CD14-positive monocyte (primary cell): ENCODE results near the gene DNAL1. TPM values are rescaled to one million over a fixed set of nuclear protein-coding genes. Genes with fewer than 3 reads are reported as not detected.

Experiments
- DNase-seq, 3 donors: peaks; one replicate each; pipeline ENCODE4 v3.0.0-alpha.2; 2011 to 2022
- H2AFZ ChIP-seq: 2 replicates; pipeline ENCODE4 v1.6.0; 2012; ENCODE audit warnings: mild to moderate bottlenecking, low read depth, low read length, inconsistent platforms; ENCODE audit not compliant: insufficient read depth, poor library complexity, severe bottlenecking
- H3K27ac ChIP-seq, 2 donors: 1 replicate in 1 of 2; 2 replicates in 1 of 2; pipeline ENCODE4 v1.5.1; 2012 to 2013; ENCODE audit warnings: low read length in 2 of 2, control low read depth in 1 of 2, inconsistent platforms in 1 of 2, low read depth in 1 of 2, mild to moderate bottlenecking in 1 of 2
- H3K27me3 ChIP-seq, 2 donors: one replicate each; pipeline versions ENCODE4 v1.6.0 to v1.6.1; 2011 to 2013; ENCODE audit warnings: low read length in 2 of 2; ENCODE audit not compliant: control insufficient read depth in 2 of 2, insufficient read depth in 2 of 2
- H3K36me3 ChIP-seq, 2 donors: replicated peaks in 1 of 2; 1 replicate in 1 of 2; 2 replicates in 1 of 2; pipeline versions ENCODE4 v1.5.1 to v1.6.1; 2012 to 2013; ENCODE audit warnings: low read length in 2 of 2, control low read depth in 1 of 2, inconsistent platforms in 1 of 2, mild to moderate bottlenecking in 1 of 2; ENCODE audit not compliant: insufficient read depth in 2 of 2, control insufficient read depth in 1 of 2
- H3K4me1 ChIP-seq, 2 donors: 1 replicate in 1 of 2; 2 replicates in 1 of 2; pipeline versions ENCODE4 v1.5.1 to v1.6.1; 2012 to 2013; ENCODE audit warnings: low read length in 2 of 2, control low read depth in 1 of 2, inconsistent platforms in 1 of 2, mild to moderate bottlenecking in 1 of 2, moderate library complexity in 1 of 2; ENCODE audit not compliant: insufficient read depth in 2 of 2, control insufficient read depth in 1 of 2
- H3K4me2 ChIP-seq: replicated peaks from 2 replicates; pipeline ENCODE3; 2012; ENCODE audit warnings: low read length, moderate library complexity, mild to moderate bottlenecking; ENCODE audit not compliant: poor library complexity, severe bottlenecking; ENCODE audit errors: extremely low read depth
- H3K4me3 ChIP-seq, 3 experiments: fragments of 200-600 bp in 1 of 3; sonication (generic) in 1 of 3; replicated peaks in 1 of 3; 1 replicate in 2 of 3; 2 replicates in 1 of 3; pipeline ENCODE4 v1.5.1; 2011 to 2013; ENCODE audit warnings: low read length in 3 of 3, mild to moderate bottlenecking in 3 of 3, control low read depth in 2 of 3, low read depth in 2 of 3, inconsistent platforms in 1 of 3, moderate library complexity in 1 of 3
- H3K79me2 ChIP-seq: 2 replicates; pipeline ENCODE4 v1.6.0; 2012; ENCODE audit warnings: mild to moderate bottlenecking, control low read depth, inconsistent platforms, low read length, moderate library complexity; ENCODE audit not compliant: insufficient read depth
- H3K9ac ChIP-seq: 2 replicates; pipeline ENCODE4 v1.6.0; 2017; ENCODE audit warnings: low read length, mild to moderate bottlenecking; ENCODE audit not compliant: insufficient read depth, poor library complexity, severe bottlenecking
- H3K9me3 ChIP-seq, 2 donors: replicated peaks in 1 of 2; 1 replicate in 1 of 2; 2 replicates in 1 of 2; pipeline versions ENCODE4 v1.5.1 to v1.6.1; 2012 to 2013; ENCODE audit warnings: low read length in 2 of 2, control low read depth in 1 of 2; ENCODE audit not compliant: control insufficient read depth in 1 of 2, insufficient read depth in 1 of 2
- H4K20me1 ChIP-seq: 2 replicates; pipeline ENCODE4 v1.6.0; 2012; ENCODE audit warnings: mild to moderate bottlenecking, low read length, control low read depth, moderate library complexity; ENCODE audit not compliant: insufficient read depth
- H3K27ac Mint-ChIP-seq, 7 donors: one replicate each; pipeline ENCODE4 v1.8.0; 2020; ENCODE audit warnings: mild to moderate bottlenecking in 7 of 7, mixed read lengths in 7 of 7, moderate library complexity in 6 of 7, inconsistent platforms in 2 of 7
- H3K27me3 Mint-ChIP-seq, 3 donors: one replicate each; pipeline ENCODE4 v1.8.0; 2021 to 2022; ENCODE audit warnings: low read depth in 3 of 3, mild to moderate bottlenecking in 3 of 3, mixed read lengths in 3 of 3, moderate library complexity in 3 of 3, inconsistent platforms in 1 of 3
- H3K36me3 Mint-ChIP-seq, 2 donors: one replicate each; pipeline ENCODE4 v1.8.0; 2020; ENCODE audit warnings: mixed read lengths in 2 of 2, inconsistent platforms in 1 of 2, mild to moderate bottlenecking in 1 of 2
- H3K4me1 Mint-ChIP-seq: one replicate; pipeline ENCODE4 v1.8.0; 2020; ENCODE audit warnings: mild to moderate bottlenecking, mixed read lengths
- H3K4me3 Mint-ChIP-seq, 2 donors: one replicate each; pipeline ENCODE4 v1.8.0; 2020; ENCODE audit warnings: mild to moderate bottlenecking in 2 of 2, mixed read lengths in 2 of 2, moderate library complexity in 1 of 2
- H3K9me3 Mint-ChIP-seq, 7 donors: one replicate each; pipeline ENCODE4 v1.8.0; 2020 to 2022; ENCODE audit warnings: mixed read lengths in 7 of 7, mild to moderate bottlenecking in 6 of 7, moderate library complexity in 6 of 7, inconsistent platforms in 2 of 7
- WGBS: methylation state at CpG from one replicate; pipeline ENCODE4 v1.1.5; 2013; ENCODE audit warnings: missing lambda C conversion rate; ENCODE audit not compliant: insufficient coverage; 5-methylcytosine and 5-hydroxymethylcytosine counted together
- intact Hi-C, 2 donors: fragments of 100-400 bp; cut with micrococcal nuclease; formaldehyde crosslinking; loops; one replicate each; pipeline versions ENCODE4 v1.15.0 to v1.15.1; 2023
- polyA plus RNA-seq, 3 donors: library from polyadenylated mRNA; depleted of rRNA in 1 of 3; unstranded in 2 of 3; stranded (reverse) in 1 of 3; fragments of 300-500 nt in 2 of 3; fragments of >200 nt in 1 of 3; fragmentation: Illumina TruSeq in 2 of 3; gene quantifications; 1 replicate in 2 of 3; 2 replicates in 1 of 3; pipeline ENCODE4 v1.2.3, GENCODE V29; 2012 to 2021
- TF ChIP-seq, protein P1 (sequence below): fragments of 200-600 bp; IDR thresholded peaks from one replicate; pipeline ENCODE4 v1.8.0; 2022; ENCODE audit warnings: antibody characterized with exemption, mild to moderate bottlenecking

DNAL1 gene
- polyA plus RNA-seq, 3 donors: 0.68 to 3.4 (median 2.0) TPM

DNA sequence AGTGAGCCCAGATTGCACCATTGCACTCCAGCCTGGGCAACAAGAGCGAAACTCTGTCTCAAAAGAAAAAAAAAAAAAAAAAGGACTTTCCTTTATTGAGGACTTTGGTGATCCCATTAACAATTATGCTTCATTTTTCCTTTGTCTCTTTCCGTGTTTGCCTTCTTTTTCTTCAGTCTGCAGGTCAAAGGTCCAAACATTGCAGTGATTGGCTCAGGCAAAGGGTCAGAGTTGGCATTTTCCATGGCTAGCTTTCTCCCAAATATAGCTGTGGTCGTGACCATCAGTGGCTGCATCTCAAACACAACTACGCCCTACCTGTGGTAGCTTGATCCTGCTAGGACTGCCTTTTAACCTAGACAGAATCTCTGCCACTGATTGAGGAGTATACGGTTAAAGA, 7.0 kb upstream of the DNAL1 start:
- TF ChIP-seq, protein P1, sequence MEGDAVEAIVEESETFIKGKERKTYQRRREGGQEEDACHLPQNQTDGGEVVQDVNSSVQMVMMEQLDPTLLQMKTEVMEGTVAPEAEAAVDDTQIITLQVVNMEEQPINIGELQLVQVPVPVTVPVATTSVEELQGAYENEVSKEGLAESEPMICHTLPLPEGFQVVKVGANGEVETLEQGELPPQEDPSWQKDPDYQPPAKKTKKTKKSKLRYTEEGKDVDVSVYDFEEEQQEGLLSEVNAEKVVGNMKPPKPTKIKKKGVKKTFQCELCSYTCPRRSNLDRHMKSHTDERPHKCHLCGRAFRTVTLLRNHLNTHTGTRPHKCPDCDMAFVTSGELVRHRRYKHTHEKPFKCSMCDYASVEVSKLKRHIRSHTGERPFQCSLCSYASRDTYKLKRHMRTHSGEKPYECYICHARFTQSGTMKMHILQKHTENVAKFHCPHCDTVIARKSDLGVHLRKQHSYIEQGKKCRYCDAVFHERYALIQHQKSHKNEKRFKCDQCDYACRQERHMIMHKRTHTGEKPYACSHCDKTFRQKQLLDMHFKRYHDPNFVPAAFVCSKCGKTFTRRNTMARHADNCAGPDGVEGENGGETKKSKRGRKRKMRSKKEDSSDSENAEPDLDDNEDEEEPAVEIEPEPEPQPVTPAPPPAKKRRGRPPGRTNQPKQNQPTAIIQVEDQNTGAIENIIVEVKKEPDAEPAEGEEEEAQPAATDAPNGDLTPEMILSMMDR: no peak
- no peak overlapping the region for H3K4me3 Mint-ChIP-seq
- H3K4me3 ChIP-seq: no peak overlapping the region
- H3K79me2 ChIP-seq: no peaks in the 10 kb centered on the region
- peaks cover 15 to 29% (median 25%) of the 10 kb centered on the region in 3 donors for H3K27me3 Mint-ChIP-seq
- H3K4me1 ChIP-seq: peaks cover 15% of the 10 kb centered on the region in 2 donors
- H3K9me3 Mint-ChIP-seq: peaks cover 0 to 2% (median 0%) of the 10 kb centered on the region in 7 donors
- H3K4me2 ChIP-seq: no peak overlapping the region
- H3K27ac Mint-ChIP-seq: no peak overlapping the region
- no peak overlapping the region for H3K27ac ChIP-seq
- 91% methylated on average over 4 of the region's 5 CpGs for WGBS
- no peaks in the 10 kb centered on the region for H3K36me3 ChIP-seq
- intact Hi-C loops: loop anchor here in 1 of 2 donors (10.0 kb wide), 1 partner anchor 343 kb away; no protein-coding TSS in a partner anchor
- H3K9ac ChIP-seq: no peak overlapping the region
- no peaks in the 10 kb centered on the region for H4K20me1 ChIP-seq
- peaks cover 9% of the 10 kb centered on the region for H3K4me1 Mint-ChIP-seq
- H3K36me3 Mint-ChIP-seq: no peaks in the 10 kb centered on the region
- no peaks in the 10 kb centered on the region for H3K9me3 ChIP-seq
- no peak for DNase-seq
- H2AFZ ChIP-seq: no peak overlapping the region
- H3K27me3 ChIP-seq: peaks cover 0 to 23% of the 10 kb centered on the region in 2 donors

DNA sequence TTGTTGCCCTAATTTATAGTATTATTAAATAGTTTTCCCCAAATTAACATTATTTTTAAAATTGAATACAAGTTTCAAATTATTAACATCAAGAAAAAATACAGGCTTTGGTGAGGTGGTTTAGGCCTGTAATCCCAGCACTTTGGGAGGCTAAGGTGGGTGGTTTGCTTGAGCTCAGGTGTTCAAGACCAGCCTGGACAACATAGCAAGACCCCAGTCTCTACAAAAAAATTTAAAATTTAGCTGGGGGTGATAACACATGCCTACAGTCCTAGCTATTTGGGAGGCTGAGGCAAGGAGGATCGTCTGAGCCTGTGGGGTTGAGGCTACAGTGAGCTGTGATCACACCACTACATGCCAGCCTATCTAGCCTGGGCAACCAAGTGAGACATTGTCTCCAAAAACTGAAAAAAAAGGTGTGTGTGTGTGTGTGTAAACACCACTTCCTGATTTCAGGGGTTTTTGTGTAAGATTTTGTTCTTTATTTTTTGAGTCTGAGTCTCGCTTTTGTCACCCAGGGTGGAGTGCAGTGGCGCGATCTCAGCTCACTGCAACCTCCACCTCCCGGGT, 3.9 kb upstream of the DNAL1 start:
- H3K27ac Mint-ChIP-seq: no peak overlapping the region
- Histone ChIP-seq H3K9me3 (no peaks in the 10 kb centered on the region), H3K4me2 (no peak overlapping the region), H4K20me1 (no peaks in the 10 kb centered on the region), H3K4me1 (peaks cover 12 to 17% of the 10 kb centered on the region in 2 donors), H3K36me3 (no peaks in the 10 kb centered on the region), H2AFZ (no peak overlapping the region), H3K27ac (no peak overlapping the region), H3K79me2 (no peaks in the 10 kb centered on the region), H3K9ac (no peak overlapping the region), H3K4me3 (no peak overlapping the region), H3K27me3 (peaks cover 0 to under 1% of the 10 kb centered on the region in 2 donors)
- intact Hi-C loops: no loop called here
- peaks cover 13% of the 10 kb centered on the region for H3K4me1 Mint-ChIP-seq
- WGBS: no CpG with 5 or more reads among the region's 5 CpGs
- no peak for DNase-seq
- TF ChIP-seq, protein P1: no peak
- H3K4me3 Mint-ChIP-seq: no peak overlapping the region
- no peaks in the 10 kb centered on the region for H3K36me3 Mint-ChIP-seq
- no peaks in the 10 kb centered on the region for H3K9me3 Mint-ChIP-seq
- peaks cover 0 to 8% (median 5%) of the 10 kb centered on the region in 3 donors for H3K27me3 Mint-ChIP-seq
